ENCODE measurements around the gene CENPK. TPM values are rescaled to one million over a fixed set of nuclear protein-coding genes. Genes with fewer than 3 reads are reported as not detected.

The CENPK gene
- total RNA-seq, 1 donor from 2014 or later = 0.73 TPM

DNA sequence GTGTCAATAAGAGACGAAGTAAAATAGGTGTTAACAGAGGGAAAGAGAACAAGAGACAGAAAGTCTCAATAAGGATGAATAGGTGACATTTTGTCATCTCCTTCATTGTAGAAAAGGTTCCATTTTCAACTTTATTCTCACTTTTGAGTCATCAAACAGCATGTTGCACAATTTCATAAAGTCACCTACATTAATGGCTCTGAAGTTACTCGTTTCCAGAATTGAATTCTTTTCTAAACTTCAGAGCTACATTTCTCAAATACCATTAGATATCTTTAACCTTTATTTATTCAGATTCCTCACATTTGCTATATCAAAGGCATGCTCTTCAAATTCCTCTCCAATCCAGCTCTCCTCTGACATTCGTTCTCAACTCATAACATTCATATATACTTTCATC is 94.3 kb downstream of the CENPK start:
- intact Hi-C loops (cut with DNase I) = no loop called here
- no peak for DNase-seq (ENCODE audit: low spot score)

Other genes with a start within 250 kb of the CENPK start
- 1.9 TPM for gene ADAMTS6, start 81.2 kb downstream of the CENPK start, total RNA-seq
- gene PPWD1, start 128 bp upstream of the CENPK start, total RNA-seq = 19.3 TPM
- 18.5 TPM for gene TRIM23, start 61.2 kb upstream of the CENPK start, total RNA-seq
- 1.7 TPM for gene SHLD3, start 61.9 kb upstream of the CENPK start, total RNA-seq
- gene TRAPPC13, start 61.9 kb upstream of the CENPK start, total RNA-seq = 18.9 TPM
- 9.5 TPM for gene SGTB, start 158.9 kb upstream of the CENPK start, total RNA-seq
- 17.2 TPM for gene NLN, start 159.0 kb upstream of the CENPK start, total RNA-seq